Kidney (tissue), 14 donors: Measurements from ENCODE around the gene NMUR2. TPM values are rescaled to one million over a fixed set of nuclear protein-coding genes. Genes with fewer than 3 reads are reported as not detected.

Experiments
- DNase-seq, 5 donors: peaks; one replicate each; pipeline ENCODE4 v3.0.0-alpha.2; 2013 to 2020
- FAIRE-seq: peaks from 2 replicates; lab custom pipeline; 2012; peaks lifted over from hg19 to GRCh38; lab: Jason Lieb, UNC
- H3K27ac ChIP-seq, 2 donors: one replicate each; pipeline ENCODE4 v1.7.0; 2013; ENCODE audit warnings: low read depth in 2 of 2, low read length in 2 of 2, inconsistent platforms in 1 of 2
- H3K27me3 ChIP-seq: one replicate; pipeline ENCODE4 v1.7.1; 2013; ENCODE audit warnings: low read length, inconsistent platforms; ENCODE audit not compliant: control insufficient read depth, insufficient read depth
- H3K36me3 ChIP-seq, 3 donors: one replicate each; pipeline versions ENCODE4 v1.7.0 to v1.7.1; 2013; ENCODE audit warnings: low read length in 3 of 3, control low read depth in 1 of 3, inconsistent platforms in 1 of 3; ENCODE audit not compliant: insufficient read depth in 3 of 3, control insufficient read depth in 2 of 3
- H3K4me1 ChIP-seq, 3 donors: one replicate each; pipeline versions ENCODE4 v1.7.0 to v1.7.1; 2013; ENCODE audit warnings: low read length in 3 of 3, inconsistent platforms in 1 of 3, low read depth in 1 of 3; ENCODE audit not compliant: control insufficient read depth in 2 of 3, insufficient read depth in 2 of 3
- H3K4me3 ChIP-seq, 3 donors: one replicate each; pipeline versions ENCODE4 v1.7.0 to v1.8.1; 2013; ENCODE audit warnings: low read length in 3 of 3, control low read depth in 1 of 3, inconsistent platforms in 1 of 3
- H3K9ac ChIP-seq, 3 donors: one replicate each; pipeline versions ENCODE4 v1.7.0 to v1.7.1; 2013; ENCODE audit warnings: low read length in 3 of 3, control low read depth in 1 of 3, inconsistent platforms in 1 of 3
- H3K9me3 ChIP-seq, 3 donors: one replicate each; pipeline versions ENCODE4 v1.7.0 to v1.7.1; 2013; ENCODE audit warnings: low read length in 3 of 3, control low read depth in 1 of 3, inconsistent platforms in 1 of 3; ENCODE audit not compliant: control insufficient read depth in 2 of 3, insufficient read depth in 1 of 3
- CTCF ChIP-seq: IDR thresholded peaks from 3 replicates; pipeline ENCODE4 v1.5.1; 2012; ENCODE audit warnings: mild to moderate bottlenecking, moderate library complexity, borderline replicate concordance; ENCODE audit not compliant: insufficient read depth; ENCODE audit errors: extremely low read depth
- intact Hi-C: fragments of 100-400 bp; cut with DNase I; formaldehyde crosslinking; loops from one replicate; pipeline ENCODE4 v1.11.1; 2022
- polyA plus RNA-seq: library from polyadenylated mRNA; stranded (reverse); fragments of 350-450 nt; fragmentation: Illumina TruSeq; extraction: RNeasy Lipid Tissue Mini Kit (QIAGEN cat#74804); gene quantifications from one replicate; pipeline ENCODE4 v1.2.3, GENCODE V29; 2014; ENCODE audit warnings: low read depth, low replicate concordance; ENCODE audit not compliant: insufficient read depth
- total RNA-seq: library from RNA; stranded (reverse); fragmentation: NEBNext Ultra II Directional; extraction: Animal tissue kit (Norgen Biotek cat#: 25700); gene quantifications from one replicate; pipeline ENCODE4 v1.2.1, GENCODE V29; 2021
- donor health status: control.
- donor health status: control.
- donor health status: control.
- donor health status: control.
- donor health status: control.
- donor health status: DM: yes; HTN: yes; CAD: no.
- donor health status: Normal renal cell carcinoma (clear cell type).

NMUR2 gene
- total and polyA plus RNA-seq, 2 donors from 2014 or later: 0.30 TPM; not detected in 1

- no peak overlapping the region for H3K4me3 ChIP-seq
- DNase-seq (no peak), FAIRE-seq (no peak)
- TF ChIP-seq CTCF: no peak
- no peaks in the 10 kb centered on the region for H3K27me3 ChIP-seq
- no peak overlapping the region for H3K9ac ChIP-seq
- no peaks in the 10 kb centered on the region for H3K9me3 ChIP-seq
- no peaks in the 10 kb centered on the region for H3K4me1 ChIP-seq
- no peak overlapping the region for H3K27ac ChIP-seq
- intact Hi-C loops: no loop called here
- no peaks in the 10 kb centered on the region for H3K36me3 ChIP-seq
Observed at GRCh38 chr5:152353001-152353400, 52.1 kb downstream of the NMUR2 start.

- intact Hi-C loops: no loop called here
Observed at GRCh38 chr5:152349683-152350526, 55.2 kb downstream of the NMUR2 start.

More at GRCh38 chr5:152349683-152350526, 55.2 kb downstream of the NMUR2 start:
- Histone ChIP-seq H3K9me3 (no peaks in the 10 kb centered on the region), H3K27ac (no peak overlapping the region), H3K27me3 (no peaks in the 10 kb centered on the region), H3K9ac (no peak overlapping the region), H3K4me1 (no peaks in the 10 kb centered on the region), H3K4me3 (no peak overlapping the region), H3K36me3 (no peaks in the 10 kb centered on the region)
- FAIRE-seq (no peak), DNase-seq (peak in 4 of 5 donors; percentile 16 to 49 (median 32))
- TF ChIP-seq CTCF: peak; percentile 64
